Transverse colon (tissue), 3 donors: ENCODE data around the gene VPS8.

Source experiments
- EP300 ChIP-seq: sonication (generic); formaldehyde crosslinking; IDR thresholded peaks from one replicate; pipeline ENCODE4 v1.6.1; 2017; ENCODE audit warnings: antibody characterized with exemption, low read depth
- POLR2A ChIP-seq: fragments of 450-650 bp; IDR thresholded peaks from one replicate; pipeline ENCODE4 v1.6.1; 2016; ENCODE audit warnings: antibody characterized with exemption, mild to moderate bottlenecking, moderate library complexity
- TF ChIP-seq, protein P1 (sequence below), 5 experiments: fragments of 200-600 bp in 3 of 5; fragments of 450-650 bp in 2 of 5; sonication (generic) in 3 of 5; IDR thresholded peaks; 1 replicate in 2 of 5; 2 replicates in 3 of 5; pipeline ENCODE4 v1.5.1; 2016 to 2017; ENCODE audit warnings: antibody characterized with exemption in 5 of 5, inconsistent platforms in 3 of 5, mild to moderate bottlenecking in 2 of 5, moderate library complexity in 1 of 5

DNA sequence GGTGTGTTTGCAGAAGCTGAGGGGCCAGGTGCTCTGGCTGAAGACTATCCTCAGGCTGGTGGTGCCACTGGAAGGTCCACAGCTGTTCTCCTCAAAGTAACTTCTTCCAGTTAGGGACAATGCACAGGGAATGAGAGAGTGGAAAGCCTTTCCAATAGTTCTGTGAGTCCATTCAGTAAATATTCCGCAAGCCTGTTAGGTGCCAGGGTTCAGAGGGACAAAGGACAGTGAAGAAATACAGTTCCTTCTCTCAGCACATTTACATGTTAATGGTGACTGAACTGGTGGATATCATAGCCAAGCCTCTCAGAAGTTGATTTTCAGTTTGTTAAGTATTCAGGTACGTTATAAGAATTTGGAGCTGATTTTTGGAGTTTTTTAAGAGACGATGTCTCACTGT, 218.4 kb downstream of the VPS8 start:
- TF ChIP-seq, protein P1, sequence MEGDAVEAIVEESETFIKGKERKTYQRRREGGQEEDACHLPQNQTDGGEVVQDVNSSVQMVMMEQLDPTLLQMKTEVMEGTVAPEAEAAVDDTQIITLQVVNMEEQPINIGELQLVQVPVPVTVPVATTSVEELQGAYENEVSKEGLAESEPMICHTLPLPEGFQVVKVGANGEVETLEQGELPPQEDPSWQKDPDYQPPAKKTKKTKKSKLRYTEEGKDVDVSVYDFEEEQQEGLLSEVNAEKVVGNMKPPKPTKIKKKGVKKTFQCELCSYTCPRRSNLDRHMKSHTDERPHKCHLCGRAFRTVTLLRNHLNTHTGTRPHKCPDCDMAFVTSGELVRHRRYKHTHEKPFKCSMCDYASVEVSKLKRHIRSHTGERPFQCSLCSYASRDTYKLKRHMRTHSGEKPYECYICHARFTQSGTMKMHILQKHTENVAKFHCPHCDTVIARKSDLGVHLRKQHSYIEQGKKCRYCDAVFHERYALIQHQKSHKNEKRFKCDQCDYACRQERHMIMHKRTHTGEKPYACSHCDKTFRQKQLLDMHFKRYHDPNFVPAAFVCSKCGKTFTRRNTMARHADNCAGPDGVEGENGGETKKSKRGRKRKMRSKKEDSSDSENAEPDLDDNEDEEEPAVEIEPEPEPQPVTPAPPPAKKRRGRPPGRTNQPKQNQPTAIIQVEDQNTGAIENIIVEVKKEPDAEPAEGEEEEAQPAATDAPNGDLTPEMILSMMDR (IDR thresholded peaks at IDR 0.05) = no peak
- no peak for TF ChIP-seq EP300
- no peak for TF ChIP-seq POLR2A
